Tibial nerve (tissue), 4 donors: ENCODE results near the gene PLEKHB1.

Experiments used
- EP300 ChIP-seq, 2 donors: sonication (generic); formaldehyde crosslinking; IDR thresholded peaks; one replicate each; pipeline ENCODE4 v1.6.1; 2017; ENCODE audit warnings: antibody characterized with exemption in 2 of 2, mild to moderate bottlenecking in 1 of 2
- TF ChIP-seq, protein P1 (sequence below), 5 experiments: fragments of 200-600 bp in 3 of 5; fragments of 450-650 bp in 2 of 5; sonication (generic) in 3 of 5; IDR thresholded peaks; one replicate each; pipeline ENCODE4 v1.5.1; 2016 to 2019; ENCODE audit warnings: antibody characterized with exemption in 5 of 5, mild to moderate bottlenecking in 3 of 5, moderate library complexity in 2 of 5

GRCh38 chr11:73625696-73626318 is 20.6 kb upstream of the PLEKHB1 start:
- TF ChIP-seq, protein P1, sequence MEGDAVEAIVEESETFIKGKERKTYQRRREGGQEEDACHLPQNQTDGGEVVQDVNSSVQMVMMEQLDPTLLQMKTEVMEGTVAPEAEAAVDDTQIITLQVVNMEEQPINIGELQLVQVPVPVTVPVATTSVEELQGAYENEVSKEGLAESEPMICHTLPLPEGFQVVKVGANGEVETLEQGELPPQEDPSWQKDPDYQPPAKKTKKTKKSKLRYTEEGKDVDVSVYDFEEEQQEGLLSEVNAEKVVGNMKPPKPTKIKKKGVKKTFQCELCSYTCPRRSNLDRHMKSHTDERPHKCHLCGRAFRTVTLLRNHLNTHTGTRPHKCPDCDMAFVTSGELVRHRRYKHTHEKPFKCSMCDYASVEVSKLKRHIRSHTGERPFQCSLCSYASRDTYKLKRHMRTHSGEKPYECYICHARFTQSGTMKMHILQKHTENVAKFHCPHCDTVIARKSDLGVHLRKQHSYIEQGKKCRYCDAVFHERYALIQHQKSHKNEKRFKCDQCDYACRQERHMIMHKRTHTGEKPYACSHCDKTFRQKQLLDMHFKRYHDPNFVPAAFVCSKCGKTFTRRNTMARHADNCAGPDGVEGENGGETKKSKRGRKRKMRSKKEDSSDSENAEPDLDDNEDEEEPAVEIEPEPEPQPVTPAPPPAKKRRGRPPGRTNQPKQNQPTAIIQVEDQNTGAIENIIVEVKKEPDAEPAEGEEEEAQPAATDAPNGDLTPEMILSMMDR (IDR thresholded peaks at IDR 0.05) = peak; percentile 87 to 95 (median 93)
- no peak for TF ChIP-seq EP300 (IDR thresholded peaks at IDR 0.05)
